ENCODE measurements around the gene PSMA1.

- TF ChIP-seq CTCF (IDR thresholded peaks at IDR 0.05): no peak
- TF ChIP-seq ZFX (IDR thresholded peaks at IDR 0.05; ENCODE audit: borderline replicate concordance): no peak
Measured at GRCh38 chr11:14542324-14542723, 22.1 kb upstream of the PSMA1 start.
